Left lung (tissue), 10 donors: ENCODE measurements around the gene BCR. TPM values are rescaled to one million over a fixed set of nuclear protein-coding genes. Genes with fewer than 3 reads are reported as not detected.
"Not testable (repeated sequence)": the region's sequence is repeated elsewhere in the genome, so short reads cannot be mapped to it uniquely, and the experiment has no call there.

ENCODE experiments used
- ATAC-seq: fragments of 200-7000 bp; cut with Tn5 transposase; one replicate; pipeline ENCODE4 v1.9.1; 2020; ENCODE audit warnings: moderate library complexity
- DNase-seq, 4 donors: peaks; one replicate each; pipeline ENCODE4 v3.0.0-alpha.2; 2013 to 2020
- H3K27ac ChIP-seq, 2 donors: fragments of 200-600 bp; sonication (generic) in 1 of 2; one replicate each; pipeline versions ENCODE4 v1.5.0 to v1.8.0; 2020 to 2021
- H3K27me3 ChIP-seq, 2 donors: fragments of 200-600 bp; sonication (generic) in 1 of 2; one replicate each; pipeline versions ENCODE4 v1.5.0 to v1.8.0; 2020 to 2021
- H3K36me3 ChIP-seq, 2 donors: fragments of 200-600 bp; sonication (generic) in 1 of 2; one replicate each; pipeline versions ENCODE4 v1.5.0 to v1.8.0; 2020 to 2021
- H3K4me1 ChIP-seq, 2 donors: fragments of 200-600 bp; one replicate each; pipeline ENCODE4 v1.8.0; 2021
- H3K4me3 ChIP-seq, 2 donors: fragments of 200-600 bp; sonication (generic) in 1 of 2; one replicate each; pipeline versions ENCODE4 v1.5.0 to v1.8.0; 2020 to 2021; ENCODE audit warnings: mild to moderate bottlenecking in 1 of 2
- H3K9me3 ChIP-seq, 2 donors: fragments of 200-600 bp; sonication (generic) in 1 of 2; one replicate each; pipeline versions ENCODE4 v1.5.0 to v1.8.0; 2020 to 2021
- CTCF ChIP-seq, 2 donors: fragments of 200-600 bp; sonication (generic) in 1 of 2; IDR thresholded peaks; one replicate each; pipeline versions ENCODE4 v1.5.0 to v1.8.0; 2021; ENCODE audit warnings: antibody characterized with exemption in 2 of 2
- intact Hi-C, 2 donors: fragments of 100-400 bp; cut with DNase I; formaldehyde crosslinking; loops; one replicate each; pipeline versions ENCODE4 v1.11.2 to v1.14.2; 2022
- polyA plus RNA-seq, 6 donors: library from polyadenylated mRNA; unstranded; fragments of 120-200 nt; gene quantifications; one replicate each; pipeline ENCODE4 v1.2.1, GENCODE V29; 2013; ENCODE audit not compliant: insufficient read length in 6 of 6
- total RNA-seq, 2 donors: library from RNA; stranded (reverse); fragmentation: NEBNext Ultra II Directional; extraction: Animal tissue kit (Norgen Biotek cat#: 25700); gene quantifications; one replicate each; pipeline ENCODE4 v1.2.1, GENCODE V29; 2021
- donor health status: DM: no; HTN: yes; CAD: no.
- donor health status: DM: no; HTN: no; CAD: no.

The BCR gene
- total and polyA plus RNA-seq, 8 donors: 41.1 to 70.4 (median 48.9) TPM

GRCh38 chr22:23306926-23307325, 126.6 kb downstream of the BCR start:
- intact Hi-C loops: no loop called here

GRCh38 chr22:23307511-23307910, 127.2 kb downstream of the BCR start:
- intact Hi-C loops, H3K27me3 ChIP-seq, ATAC-seq, H3K27ac ChIP-seq, H3K9me3 ChIP-seq, H3K4me3 ChIP-seq: not testable (repeated sequence)
- peak in 1 of 4 donors; percentile 53 for DNase-seq
- H3K36me3 ChIP-seq: peaks cover 0 to 31% of the 10 kb centered on the region in 2 donors
- peaks cover 5 to 31% of the 10 kb centered on the region in 2 donors for H3K4me1 ChIP-seq

More at GRCh38 chr22:23306926-23307325, 126.6 kb downstream of the BCR start:
- ATAC-seq: no peak
- H3K36me3 ChIP-seq: peaks cover 0 to 32% of the 10 kb centered on the region in 2 donors
- no peaks in the 10 kb centered on the region for H3K27me3 ChIP-seq
- no peak overlapping the region for H3K4me3 ChIP-seq
- no peak for TF ChIP-seq CTCF (IDR thresholded peaks at IDR 0.05)
- no peak for DNase-seq
- peak overlapping the region; percentile 71 to 76 for H3K27ac ChIP-seq
- H3K4me1 ChIP-seq: peaks cover 5 to 36% of the 10 kb centered on the region in 2 donors
- H3K9me3 ChIP-seq: no peaks in the 10 kb centered on the region

- peaks cover 0 to 39% of the 10 kb centered on the region in 2 donors for H3K36me3 ChIP-seq
- H3K4me3 ChIP-seq, H3K9me3 ChIP-seq, H3K27me3 ChIP-seq, intact Hi-C loops, DNase-seq, ATAC-seq, H3K27ac ChIP-seq: not testable (repeated sequence)
- H3K4me1 ChIP-seq: peaks cover 5 to 24% of the 10 kb centered on the region in 2 donors
Measured at GRCh38 chr22:23309261-23309660, 129.0 kb downstream of the BCR start.

GRCh38 chr22:23310443-23311097, 130.3 kb downstream of the BCR start:
- H3K27me3 ChIP-seq, ATAC-seq, DNase-seq, H3K9me3 ChIP-seq, intact Hi-C loops, H3K4me3 ChIP-seq, H3K27ac ChIP-seq: not testable (repeated sequence)
- H3K4me1 ChIP-seq: peaks cover 3 to 15% of the 10 kb centered on the region in 2 donors
- H3K36me3 ChIP-seq: peaks cover 0 to 42% of the 10 kb centered on the region in 2 donors

GRCh38 chr22:23311635-23312420, 131.5 kb downstream of the BCR start:
- H3K27me3 ChIP-seq, H3K27ac ChIP-seq, ATAC-seq, H3K4me1 ChIP-seq, H3K9me3 ChIP-seq, H3K4me3 ChIP-seq, intact Hi-C loops, DNase-seq: not testable (repeated sequence)
- H3K36me3 ChIP-seq: peaks cover 0 to 47% of the 10 kb centered on the region in 2 donors

- no peak for TF ChIP-seq CTCF (IDR thresholded peaks at IDR 0.05)
- Histone ChIP-seq H3K36me3 (peaks cover 0 to 50% of the 10 kb centered on the region in 2 donors), H3K4me1 (no peaks in the 10 kb centered on the region), H3K4me3 (no peak overlapping the region), H3K27me3 (no peaks in the 10 kb centered on the region), H3K27ac (no peak overlapping the region), H3K9me3 (no peaks in the 10 kb centered on the region)
- ATAC-seq: no peak
- intact Hi-C loops: no loop called here
- no peak for DNase-seq
Measured at GRCh38 chr22:23313791-23314567, 133.7 kb downstream of the BCR start.
